ENCODE data around the gene HINT2.

HINT2 gene

DNA sequence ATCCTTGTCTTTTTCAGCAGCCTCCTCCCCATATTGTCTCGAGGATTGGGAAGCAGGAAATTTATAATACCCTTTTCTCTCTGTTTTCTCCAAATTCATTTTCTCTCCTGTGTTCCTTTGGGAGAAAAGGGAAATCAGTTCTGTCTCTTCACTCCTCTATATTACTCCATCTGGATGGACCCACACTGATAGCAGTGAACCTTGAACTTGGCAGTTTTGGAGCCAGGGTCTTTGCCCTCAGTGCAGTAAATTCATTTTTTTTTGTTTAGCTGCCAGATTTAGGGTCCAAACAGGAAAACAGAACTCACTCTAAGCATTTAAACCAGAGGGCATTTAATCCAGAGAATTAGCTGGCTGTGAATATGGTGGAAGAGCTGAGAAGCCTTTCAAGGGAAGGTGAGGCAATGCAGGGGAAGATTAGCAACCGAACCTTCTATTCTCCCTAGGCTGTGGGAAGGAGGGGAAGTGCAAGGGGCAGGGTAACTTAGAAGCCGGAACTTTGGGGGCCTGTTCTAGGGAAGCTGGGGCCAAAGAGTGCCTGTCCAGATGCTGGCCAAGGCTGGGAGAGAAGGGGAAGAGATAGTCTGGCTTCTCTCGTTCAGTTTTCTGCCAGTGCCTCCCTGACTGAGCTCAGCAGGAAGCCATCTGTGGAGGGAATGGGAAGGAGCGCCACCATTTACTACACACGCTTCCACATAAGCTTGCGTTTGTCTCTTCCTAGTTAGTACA lies 39.8 kb downstream of the HINT2 start:
- DNase-seq: no peak

DNA sequence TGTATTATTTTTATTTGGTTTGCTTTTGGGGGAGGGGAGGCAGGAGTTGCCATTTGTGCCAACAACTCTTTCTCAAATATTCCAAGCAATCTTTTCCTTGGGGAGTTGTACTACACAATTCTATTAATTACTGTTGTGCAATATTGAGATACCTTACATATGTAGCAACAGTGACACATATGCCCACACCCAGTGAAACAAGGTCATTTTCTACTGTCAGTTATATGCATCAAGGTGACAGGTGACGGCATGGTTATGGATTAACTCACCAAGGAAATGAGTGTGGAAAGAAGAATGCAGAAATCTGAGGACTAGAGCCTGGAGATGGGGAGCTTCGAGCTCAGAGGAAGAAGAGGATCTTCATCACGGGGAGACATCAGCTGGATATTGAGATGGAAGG lies 42.9 kb downstream of the HINT2 start:
- DNase-seq: no peak

DNA sequence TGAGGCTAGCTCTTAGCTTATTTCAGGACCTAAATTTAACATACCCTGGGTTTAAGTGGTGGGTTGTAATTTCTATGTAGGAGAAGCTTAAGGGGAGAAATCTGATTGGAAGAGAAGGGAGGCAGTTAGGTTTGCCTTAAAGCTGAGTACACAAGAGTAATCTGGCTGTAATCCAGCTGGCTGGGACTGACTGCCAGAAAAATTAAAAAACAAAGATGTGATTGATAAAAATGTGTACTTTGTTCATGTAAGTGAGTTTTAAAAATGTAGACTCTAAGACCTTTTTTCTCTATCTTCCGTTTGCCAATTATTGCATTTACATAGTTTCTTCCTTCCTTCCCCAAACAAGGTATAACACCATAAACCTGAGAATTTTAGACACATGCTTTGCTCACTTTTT lies 43.3 kb downstream of the HINT2 start:
- DNase-seq: peak; percentile 75

- no peak for DNase-seq
Observed at GRCh38 chr9:35771075-35771433, 43.8 kb downstream of the HINT2 start.

DNA sequence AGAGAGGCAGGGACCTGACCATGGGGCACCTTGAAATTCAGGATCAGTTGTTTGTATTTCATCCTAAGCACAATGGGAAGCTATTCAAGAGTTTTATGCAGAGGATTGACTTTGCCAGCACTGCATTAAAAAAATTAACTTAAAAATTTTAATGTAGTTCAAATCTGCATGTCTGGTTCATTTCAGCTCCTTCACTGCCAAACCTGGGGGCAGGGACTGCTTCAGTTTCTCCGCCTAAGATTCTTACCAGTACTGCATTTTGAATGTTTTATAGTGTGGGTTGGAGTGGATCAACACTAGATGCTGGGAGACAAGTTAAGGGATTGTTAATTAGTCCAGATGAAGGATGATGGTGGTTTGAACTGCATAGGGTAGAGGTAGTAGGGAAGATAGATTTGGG lies 45.1 kb downstream of the HINT2 start:
- DNase-seq: no peak

DNA sequence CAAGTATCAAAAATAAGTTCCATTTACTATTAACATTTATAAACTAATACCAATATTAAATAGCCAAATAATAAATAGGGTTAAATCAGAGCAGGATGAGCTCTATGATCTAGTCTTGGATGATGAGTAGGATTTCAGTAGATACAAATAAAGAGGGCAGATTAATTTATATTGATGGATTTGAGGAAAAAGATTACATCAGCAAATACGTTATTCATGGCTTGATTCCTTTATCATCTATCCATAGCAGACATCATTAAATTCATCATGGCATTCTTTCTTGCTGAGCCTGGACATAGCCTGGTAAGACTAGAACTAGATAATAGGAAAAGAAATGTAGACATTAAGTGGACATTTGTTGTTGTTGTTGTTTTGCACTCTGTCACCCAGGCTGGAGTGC lies 47.4 kb downstream of the HINT2 start:
- DNase-seq: no peak

DNA sequence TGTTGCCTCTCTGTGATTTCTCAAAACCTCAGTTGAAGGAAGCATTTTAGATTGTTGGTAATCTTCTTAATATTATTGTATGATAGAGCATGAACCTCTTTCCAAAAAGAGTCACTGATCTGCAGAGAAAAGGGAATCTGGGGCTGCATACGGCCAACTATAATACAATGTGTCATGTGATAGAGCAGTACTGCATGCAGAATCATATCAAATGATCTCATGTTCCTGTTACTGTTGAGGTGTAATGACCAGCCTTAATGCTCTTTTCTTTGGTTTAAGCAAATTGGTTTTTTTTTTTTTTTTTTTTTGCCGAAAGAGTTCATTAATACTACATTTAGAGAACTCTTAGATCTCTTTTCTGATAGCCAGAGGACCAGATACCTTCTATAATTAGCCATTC lies 47.8 kb downstream of the HINT2 start:
- DNase-seq: no peak

GRCh38 chr9:35763803-35764202 lies 51.0 kb downstream of the HINT2 start:
- DNase-seq: no peak

DNA sequence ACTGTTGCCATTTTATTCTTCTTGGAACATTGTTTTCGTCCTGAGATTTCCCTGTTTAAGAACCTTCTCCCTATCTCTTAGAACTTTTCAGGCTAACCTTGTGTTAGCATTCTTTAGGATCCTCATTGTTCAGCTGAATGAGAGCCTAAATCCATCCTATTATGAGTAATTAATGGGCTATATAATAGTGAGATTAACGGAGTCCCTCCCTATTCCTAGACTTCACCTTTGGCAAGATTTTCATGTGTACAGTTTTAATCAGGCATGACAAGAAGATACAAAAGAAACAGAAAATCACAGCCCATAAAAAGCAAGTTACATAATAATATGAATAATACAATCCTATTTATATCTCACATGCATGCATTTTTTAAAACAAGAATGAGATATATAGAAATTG lies 51.7 kb downstream of the HINT2 start:
- DNase-seq: no peak

Data from SHP77 treated with DMSO at 0.1 percent for 48 hours (cell line).